ENCODE measurements around the gene HERPUD2.

The HERPUD2 gene

GRCh38 chr7:35714407-35714806 lies 19.5 kb upstream of the HERPUD2 start:
- no peak for TF ChIP-seq CTCF (IDR thresholded peaks at IDR 0.05; ENCODE audit: insufficient read depth, low read length, poor library complexity, severe bottlenecking)
- Histone ChIP-seq H3K36me3 (ENCODE audit: control insufficient read depth, insufficient read depth, low read length) (no peaks in the 10 kb centered on the region), H3K4me3 (replicated peaks; ENCODE audit: low read depth, low read length) (no peak overlapping the region), H3K27me3 (replicated peaks; ENCODE audit: control insufficient read depth, insufficient read depth, low read length) (no peaks in the 10 kb centered on the region)
- DNase-seq (ENCODE audit: extremely low read depth, insufficient read length), result no peak

GRCh38 chr7:35712563-35713226 lies 17.8 kb upstream of the HERPUD2 start:
- no peak for DNase-seq (ENCODE audit: extremely low read depth, insufficient read length)
- H3K36me3 ChIP-seq (ENCODE audit: control insufficient read depth, insufficient read depth, low read length), result no peaks in the 10 kb centered on the region
- no peak for TF ChIP-seq CTCF (IDR thresholded peaks at IDR 0.05; ENCODE audit: insufficient read depth, low read length, poor library complexity, severe bottlenecking)
- H3K27me3 ChIP-seq (replicated peaks; ENCODE audit: control insufficient read depth, insufficient read depth, low read length), result no peaks in the 10 kb centered on the region
- no peak overlapping the region for H3K4me3 ChIP-seq (replicated peaks; ENCODE audit: low read depth, low read length)

- no peak for TF ChIP-seq CTCF (IDR thresholded peaks at IDR 0.05; ENCODE audit: insufficient read depth, low read length, poor library complexity, severe bottlenecking)
- H3K27me3 ChIP-seq (replicated peaks; ENCODE audit: control insufficient read depth, insufficient read depth, low read length), result no peaks in the 10 kb centered on the region
- DNase-seq (ENCODE audit: extremely low read depth, insufficient read length), result no peak
- no peak overlapping the region for H3K4me3 ChIP-seq (replicated peaks; ENCODE audit: low read depth, low read length)
- no peaks in the 10 kb centered on the region for H3K36me3 ChIP-seq (ENCODE audit: control insufficient read depth, insufficient read depth, low read length)
These were observed 12.5 kb upstream of the HERPUD2 start for GRCh38 chr7:35707422-35707821.

GRCh38 chr7:35705932-35706461 lies 11.1 kb upstream of the HERPUD2 start:
- no peaks in the 10 kb centered on the region for H3K27me3 ChIP-seq (replicated peaks; ENCODE audit: control insufficient read depth, insufficient read depth, low read length)
- TF ChIP-seq CTCF (IDR thresholded peaks at IDR 0.05; ENCODE audit: insufficient read depth, low read length, poor library complexity, severe bottlenecking), result no peak
- H3K4me3 ChIP-seq (replicated peaks; ENCODE audit: low read depth, low read length), result no peak overlapping the region
- H3K36me3 ChIP-seq (ENCODE audit: control insufficient read depth, insufficient read depth, low read length), result no peaks in the 10 kb centered on the region
- DNase-seq (ENCODE audit: extremely low read depth, insufficient read length), result no peak

- Histone ChIP-seq H3K36me3 (ENCODE audit: control insufficient read depth, insufficient read depth, low read length) (no peaks in the 10 kb centered on the region), H3K27me3 (replicated peaks; ENCODE audit: control insufficient read depth, insufficient read depth, low read length) (no peaks in the 10 kb centered on the region), H3K4me3 (replicated peaks; ENCODE audit: low read depth, low read length) (no peak overlapping the region)
- DNase-seq (ENCODE audit: extremely low read depth, insufficient read length), result no peak
- no peak for TF ChIP-seq CTCF (IDR thresholded peaks at IDR 0.05; ENCODE audit: insufficient read depth, low read length, poor library complexity, severe bottlenecking)
These were observed 9.3 kb upstream of the HERPUD2 start for GRCh38 chr7:35704261-35704660.

All from GM06990 (cell line).